ENCODE results near the gene PIP5K1A. TPM values are rescaled to one million over a fixed set of nuclear protein-coding genes. Genes with fewer than 3 reads are reported as not detected.
A peak's percentile ranks its signal among the peaks of the same experiment; 100 is the strongest.

The PIP5K1A gene
- total and polyA plus RNA-seq, 12 donors, result 28.8 to 61.7 (median 46.5) TPM

DNA sequence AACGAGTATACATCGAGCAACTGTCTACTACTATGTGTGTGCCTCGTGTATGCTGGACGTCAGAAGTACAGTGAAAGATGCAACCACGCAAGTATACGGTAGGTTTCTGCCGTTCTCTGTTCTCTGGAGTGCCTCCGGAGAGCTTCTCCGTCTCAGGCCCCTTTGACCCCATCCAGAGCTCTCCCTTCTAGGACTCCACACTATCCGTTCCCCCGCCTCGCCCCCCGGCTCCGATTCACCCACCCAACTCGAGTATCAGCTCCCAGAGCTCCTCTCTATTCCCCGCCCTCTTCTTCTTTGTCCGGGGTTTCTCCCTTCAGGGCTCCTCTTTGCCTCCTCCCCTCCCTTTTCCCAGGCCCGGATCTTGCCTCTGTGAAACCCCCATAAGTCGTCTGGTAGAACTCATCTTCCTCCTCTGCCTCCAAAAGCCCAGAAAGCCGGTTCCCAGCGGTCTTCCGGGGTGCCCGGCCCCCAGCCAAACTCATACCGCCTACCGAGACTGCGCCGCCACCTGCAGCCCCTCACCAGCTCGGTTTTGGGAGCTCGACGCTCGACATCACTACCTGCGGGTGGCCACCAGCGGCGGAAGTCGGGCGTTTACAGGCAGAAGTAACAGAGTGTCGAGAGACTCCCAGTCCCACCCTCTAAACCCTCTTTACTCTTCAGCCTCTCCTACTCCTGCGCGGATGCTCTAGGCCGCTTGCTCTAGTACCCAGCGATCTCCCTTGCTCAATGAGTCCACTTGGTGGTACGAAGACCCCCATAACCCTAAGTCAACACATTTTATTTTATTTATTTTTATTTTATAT, 8.5 kb upstream of the PIP5K1A start, which contains the start of gene VPS72:
Gene VPS72 (minus strand): TSS at position 561 of the 809 bp plus-strand sequence. CDS start 76 bp downstream, at position 485.
- WGBS, 4 donors, result 0 to 1% (median 1%) methylated on average over 36 to 42 of the region's 42 CpGs
- peak within 1 kb of the TSS in 4 of 5 donors; percentile 36 to 77 (median 62) for H3K27ac ChIP-seq
- peaks cover 0 to 12% of the 10 kb centered on the region in 2 donors for H3K36me3 ChIP-seq (replicated peaks in 1 of 2)
- peaks cover 9 to 18% of the 10 kb centered on the region in 2 donors for H3K4me1 ChIP-seq (replicated peaks in 1 of 2)
- TF ChIP-seq, protein P1, sequence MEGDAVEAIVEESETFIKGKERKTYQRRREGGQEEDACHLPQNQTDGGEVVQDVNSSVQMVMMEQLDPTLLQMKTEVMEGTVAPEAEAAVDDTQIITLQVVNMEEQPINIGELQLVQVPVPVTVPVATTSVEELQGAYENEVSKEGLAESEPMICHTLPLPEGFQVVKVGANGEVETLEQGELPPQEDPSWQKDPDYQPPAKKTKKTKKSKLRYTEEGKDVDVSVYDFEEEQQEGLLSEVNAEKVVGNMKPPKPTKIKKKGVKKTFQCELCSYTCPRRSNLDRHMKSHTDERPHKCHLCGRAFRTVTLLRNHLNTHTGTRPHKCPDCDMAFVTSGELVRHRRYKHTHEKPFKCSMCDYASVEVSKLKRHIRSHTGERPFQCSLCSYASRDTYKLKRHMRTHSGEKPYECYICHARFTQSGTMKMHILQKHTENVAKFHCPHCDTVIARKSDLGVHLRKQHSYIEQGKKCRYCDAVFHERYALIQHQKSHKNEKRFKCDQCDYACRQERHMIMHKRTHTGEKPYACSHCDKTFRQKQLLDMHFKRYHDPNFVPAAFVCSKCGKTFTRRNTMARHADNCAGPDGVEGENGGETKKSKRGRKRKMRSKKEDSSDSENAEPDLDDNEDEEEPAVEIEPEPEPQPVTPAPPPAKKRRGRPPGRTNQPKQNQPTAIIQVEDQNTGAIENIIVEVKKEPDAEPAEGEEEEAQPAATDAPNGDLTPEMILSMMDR (IDR thresholded peaks at IDR 0.05), result peak in 5 of 6 experiments; percentile 20 to 57 (median 44)
- TF ChIP-seq POLR2A (IDR thresholded peaks at IDR 0.05), result peak; percentile 46 to 59
- no peaks in the 10 kb centered on the region for H3K9me3 ChIP-seq (replicated peaks in 1 of 3)
- H3K27me3 ChIP-seq, result no peaks in the 10 kb centered on the region
- intact Hi-C loops (cut with DNase I), result no loop called here
- DNase-seq, result peak; percentile 80 to 91 (median 84)
- H3K4me3 ChIP-seq, result peak within 1 kb of the TSS; percentile 17 to 74 (median 55)

- WGBS, 4 donors, result 64 to 75% (median 67%) methylated on average over 7 of the region's 7 CpGs
- peak in 1 of 7 donors; percentile 11 for DNase-seq
Observed at GRCh38 chr1:151192047-151192446, 6.3 kb upstream of the PIP5K1A start.

GRCh38 chr1:151193304-151193703, 5.0 kb upstream of the PIP5K1A start:
- no peaks in the 10 kb centered on the region for H3K27me3 ChIP-seq
- H3K4me1 ChIP-seq (replicated peaks in 1 of 2), result peaks cover 15 to 21% of the 10 kb centered on the region in 2 donors
- H3K36me3 ChIP-seq (replicated peaks in 1 of 2), result no peaks in the 10 kb centered on the region
- no peak overlapping the region for H3K27ac ChIP-seq
- no peak for DNase-seq
- TF ChIP-seq, protein P1 (IDR thresholded peaks at IDR 0.05), result no peak
- no peak for TF ChIP-seq POLR2A (IDR thresholded peaks at IDR 0.05)
- no peak overlapping the region for H3K4me3 ChIP-seq
- intact Hi-C loops (cut with DNase I), result no loop called here
- no peaks in the 10 kb centered on the region for H3K9me3 ChIP-seq (replicated peaks in 1 of 3)
- WGBS, 4 donors, result 49 to 55% (median 53%) methylated on average over 6 of the region's 6 CpGs

More at GRCh38 chr1:151192047-151192446, 6.3 kb upstream of the PIP5K1A start:
- H3K4me1 ChIP-seq (replicated peaks in 1 of 2), result peaks cover 9 to 18% of the 10 kb centered on the region in 2 donors
- no peaks in the 10 kb centered on the region for H3K36me3 ChIP-seq (replicated peaks in 1 of 2)
- no peak for TF ChIP-seq POLR2A (IDR thresholded peaks at IDR 0.05)
- TF ChIP-seq, protein P1 (IDR thresholded peaks at IDR 0.05), result no peak
- H3K27ac ChIP-seq, result no peak overlapping the region
- H3K4me3 ChIP-seq, result no peak overlapping the region
- intact Hi-C loops (cut with DNase I), result no loop called here
- no peaks in the 10 kb centered on the region for H3K27me3 ChIP-seq
- H3K9me3 ChIP-seq (replicated peaks in 1 of 3), result no peaks in the 10 kb centered on the region

DNA sequence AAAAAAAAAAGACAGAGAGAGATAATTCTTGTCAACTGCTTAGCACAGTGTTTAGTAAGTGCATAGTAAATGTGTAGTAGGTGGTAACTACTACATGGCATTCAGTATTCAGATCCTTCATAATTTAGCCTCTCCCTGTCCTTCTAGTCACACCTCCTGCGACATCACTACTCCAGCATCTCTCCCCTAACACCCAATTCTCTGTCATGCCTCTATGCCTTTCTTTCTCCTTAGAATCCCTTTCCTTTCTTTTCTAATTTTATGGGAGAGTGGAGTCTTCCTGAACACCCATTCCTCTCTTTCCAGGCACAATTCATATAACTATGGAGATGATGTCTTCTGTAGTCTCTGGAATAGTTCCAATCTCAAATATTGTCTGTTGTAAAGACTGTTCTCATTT, 4.5 kb upstream of the PIP5K1A start:
- Histone ChIP-seq H3K4me1 (replicated peaks in 1 of 2) (peaks cover 11 to 16% of the 10 kb centered on the region in 2 donors), H3K36me3 (replicated peaks in 1 of 2) (no peaks in the 10 kb centered on the region), H3K27ac (peak overlapping the region in 2 of 5 donors; percentile 6 to 23), H3K27me3 (no peaks in the 10 kb centered on the region), H3K9me3 (replicated peaks in 1 of 3) (no peaks in the 10 kb centered on the region), H3K4me3 (no peak overlapping the region)
- intact Hi-C loops (cut with DNase I), result no loop called here
- DNase-seq, result no peak
- TF ChIP-seq, protein P1 (IDR thresholded peaks at IDR 0.05), result no peak
- no peak for TF ChIP-seq POLR2A (IDR thresholded peaks at IDR 0.05)
- 54 to 74% (median 56%) methylated on average over 1 of the region's 1 CpG for WGBS, 4 donors

Data from adrenal gland (tissue), 12 donors.